Measurements from ENCODE around the gene CNST.
"Not testable (repeated sequence)": the region's sequence is repeated elsewhere in the genome, so short reads cannot be mapped to it uniquely, and the experiment has no call there.

CNST gene

DNA sequence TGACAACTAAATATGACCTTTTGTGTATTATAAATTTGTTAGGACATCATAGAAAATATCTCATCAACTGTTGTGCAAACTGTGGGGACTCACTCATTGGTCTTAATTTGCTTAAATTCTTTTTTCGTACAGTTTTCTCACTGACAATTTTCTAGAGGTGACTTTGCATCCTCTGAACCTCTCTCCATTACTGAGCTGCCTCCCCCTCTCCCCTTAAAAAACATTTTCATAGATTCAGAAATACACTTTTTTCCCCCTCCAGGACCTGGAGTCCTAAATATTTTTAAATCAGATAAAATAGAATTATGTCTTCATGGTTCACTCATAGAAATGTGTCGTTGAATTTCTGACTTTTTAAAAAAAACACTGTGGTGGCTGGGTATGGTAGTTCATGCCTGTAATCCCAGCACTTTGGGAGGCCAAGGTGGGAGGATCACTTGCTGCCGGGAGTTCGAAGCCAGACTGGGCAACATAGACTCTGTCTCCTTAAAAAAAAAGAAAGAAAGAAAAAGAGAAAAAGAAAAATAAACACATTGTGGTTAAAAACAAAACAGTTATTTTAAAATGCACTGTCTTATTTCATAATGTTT lies 1.5 kb downstream of the CNST start:
- H3K27me3 ChIP-seq (ENCODE audit: low read length): no peaks in the 10 kb centered on the region
- no peaks in the 10 kb centered on the region for H3K9me3 ChIP-seq (ENCODE audit: insufficient read depth, low read length)
- peaks cover 87% of the 10 kb centered on the region for H3K79me2 ChIP-seq (ENCODE audit: insufficient read depth, low read length)
- H3K9me2 ChIP-seq (replicated peaks; ENCODE audit: insufficient read depth, low read length): no peaks in the 10 kb centered on the region
- H3K36me3 ChIP-seq (ENCODE audit: low read length): 0 out of 2 replicates have a peak, but pooled peaks cover 3% of the 10 kb centered on the region
- TF ChIP-seq, protein P1, sequence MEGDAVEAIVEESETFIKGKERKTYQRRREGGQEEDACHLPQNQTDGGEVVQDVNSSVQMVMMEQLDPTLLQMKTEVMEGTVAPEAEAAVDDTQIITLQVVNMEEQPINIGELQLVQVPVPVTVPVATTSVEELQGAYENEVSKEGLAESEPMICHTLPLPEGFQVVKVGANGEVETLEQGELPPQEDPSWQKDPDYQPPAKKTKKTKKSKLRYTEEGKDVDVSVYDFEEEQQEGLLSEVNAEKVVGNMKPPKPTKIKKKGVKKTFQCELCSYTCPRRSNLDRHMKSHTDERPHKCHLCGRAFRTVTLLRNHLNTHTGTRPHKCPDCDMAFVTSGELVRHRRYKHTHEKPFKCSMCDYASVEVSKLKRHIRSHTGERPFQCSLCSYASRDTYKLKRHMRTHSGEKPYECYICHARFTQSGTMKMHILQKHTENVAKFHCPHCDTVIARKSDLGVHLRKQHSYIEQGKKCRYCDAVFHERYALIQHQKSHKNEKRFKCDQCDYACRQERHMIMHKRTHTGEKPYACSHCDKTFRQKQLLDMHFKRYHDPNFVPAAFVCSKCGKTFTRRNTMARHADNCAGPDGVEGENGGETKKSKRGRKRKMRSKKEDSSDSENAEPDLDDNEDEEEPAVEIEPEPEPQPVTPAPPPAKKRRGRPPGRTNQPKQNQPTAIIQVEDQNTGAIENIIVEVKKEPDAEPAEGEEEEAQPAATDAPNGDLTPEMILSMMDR (IDR thresholded peaks at IDR 0.05; ENCODE audit: insufficient read depth, low read length, poor library complexity, severe bottlenecking): no peak
- no peak for TF ChIP-seq EZH2phosphoT487 (conservative IDR thresholded peaks at IDR 0.05; ENCODE audit: low read length)
- H3K4me3 ChIP-seq (ENCODE audit: insufficient read depth, low read length, poor library complexity, severe bottlenecking): peak overlapping the region; percentile 99
- peaks cover 21% of the 10 kb centered on the region for H3F3A ChIP-seq (ENCODE audit: insufficient read depth)
- no peaks in the 10 kb centered on the region for H4K20me1 ChIP-seq (ENCODE audit: low read depth, low read length)
- H2AFZ ChIP-seq (ENCODE audit: low read depth, low read length, severe bottlenecking): peak overlapping the region; percentile 73
- H3K9ac ChIP-seq (ENCODE audit: low read length): peak overlapping the region; percentile 82
- peak overlapping the region; percentile 75; the same call in 1 of the 2 replicates for H3K27ac ChIP-seq (ENCODE audit: low read depth, low read length)
- peak overlapping the region; percentile 76 for H3K4me2 ChIP-seq (ENCODE audit: low read depth, low read length, poor library complexity, severe bottlenecking)

DNA sequence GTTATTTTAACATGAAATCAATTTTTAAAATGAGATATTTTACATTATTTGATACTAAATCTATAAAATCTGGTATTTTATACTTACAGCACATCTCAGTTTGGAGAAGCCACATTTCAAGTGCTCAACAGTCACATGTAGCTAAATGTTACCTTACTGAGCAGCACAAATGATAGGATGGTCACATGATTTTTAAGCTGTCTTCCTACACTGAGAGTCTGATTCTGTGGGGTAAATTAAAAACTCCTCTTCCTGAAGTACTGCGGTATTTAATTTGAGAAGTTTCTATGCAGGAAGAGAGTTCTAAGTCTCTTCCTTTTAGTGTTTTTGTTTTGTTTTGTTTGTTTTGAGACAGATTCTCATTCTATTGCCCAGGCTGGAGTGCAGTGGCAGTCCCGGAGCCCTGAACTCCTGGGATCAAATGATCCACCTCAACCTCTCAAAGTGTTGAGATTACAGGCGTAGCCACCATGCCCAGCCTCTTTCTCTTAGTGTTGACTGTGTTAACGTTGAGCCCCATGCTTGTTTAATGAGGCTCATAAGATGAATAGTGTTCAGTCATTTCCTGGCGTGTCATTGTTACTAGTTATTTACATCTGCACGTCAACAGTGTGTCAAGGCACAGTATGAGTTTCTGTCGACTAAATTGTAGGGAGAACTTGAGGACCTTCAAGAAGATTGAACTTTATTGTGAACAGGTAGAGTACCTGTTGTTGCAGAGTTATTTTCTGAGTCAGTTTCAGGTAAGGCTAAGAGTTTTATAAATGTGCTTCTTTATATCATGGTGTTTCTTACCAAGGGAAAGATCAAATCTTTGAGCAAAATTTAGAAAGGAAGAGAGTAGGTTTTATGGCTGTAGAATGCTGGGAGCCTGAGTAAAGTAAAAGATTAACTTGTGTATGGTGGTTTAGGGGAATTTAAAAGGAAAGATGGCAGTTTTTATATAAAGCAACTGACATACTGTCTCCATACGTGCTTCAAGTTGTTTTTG lies 3.3 kb downstream of the CNST start:
- peak overlapping the region; percentile 20 for H3K9ac ChIP-seq (ENCODE audit: low read length)
- peak overlapping the region; percentile 71 for H3K27ac ChIP-seq (ENCODE audit: low read depth, low read length)
- TF ChIP-seq, protein P1 (IDR thresholded peaks at IDR 0.05; ENCODE audit: insufficient read depth, low read length, poor library complexity, severe bottlenecking): no peak
- no peak for TF ChIP-seq EZH2phosphoT487 (conservative IDR thresholded peaks at IDR 0.05; ENCODE audit: low read length)
- H2AFZ ChIP-seq (ENCODE audit: low read depth, low read length, severe bottlenecking): no peak overlapping the region
- H3F3A ChIP-seq (ENCODE audit: insufficient read depth): peaks cover 24% of the 10 kb centered on the region
- no peaks in the 10 kb centered on the region for H3K9me2 ChIP-seq (replicated peaks; ENCODE audit: insufficient read depth, low read length)
- H3K4me2 ChIP-seq (ENCODE audit: low read depth, low read length, poor library complexity, severe bottlenecking): peak overlapping the region; percentile 76
- peaks cover 94% of the 10 kb centered on the region for H3K79me2 ChIP-seq (ENCODE audit: insufficient read depth, low read length)
- H3K4me3 ChIP-seq (ENCODE audit: insufficient read depth, low read length, poor library complexity, severe bottlenecking): peak overlapping the region; percentile 37
- no peaks in the 10 kb centered on the region for H4K20me1 ChIP-seq (ENCODE audit: low read depth, low read length)
- 0 out of 2 replicates have a peak, but pooled peaks cover 3% of the 10 kb centered on the region for H3K36me3 ChIP-seq (ENCODE audit: low read length)
- no peaks in the 10 kb centered on the region for H3K27me3 ChIP-seq (ENCODE audit: low read length)
- no peaks in the 10 kb centered on the region for H3K9me3 ChIP-seq (ENCODE audit: insufficient read depth, low read length)

DNA sequence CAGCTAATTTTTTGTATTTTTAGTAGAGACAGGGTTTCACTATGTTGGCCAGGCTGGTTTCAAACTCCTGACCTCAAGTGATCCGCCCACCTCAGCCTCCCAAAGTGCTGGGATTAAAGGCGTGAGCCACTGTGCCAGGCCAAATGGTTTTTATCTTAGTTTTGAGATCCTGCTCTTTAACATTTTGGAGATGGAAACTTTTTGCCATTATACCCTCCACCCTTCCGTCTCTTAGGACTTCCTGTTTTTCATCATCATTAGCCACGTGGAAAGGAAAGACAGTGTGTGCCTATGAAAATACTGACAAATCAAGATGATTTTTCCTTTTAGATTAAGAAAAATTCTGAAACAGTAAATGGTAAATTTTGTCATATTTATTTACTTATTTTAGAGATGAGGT lies 5.1 kb downstream of the CNST start:
- not testable (repeated sequence) for H3K9ac ChIP-seq (ENCODE audit: low read length); H4K20me1 ChIP-seq (ENCODE audit: low read depth, low read length); H3K27me3 ChIP-seq (ENCODE audit: low read length); H3K9me2 ChIP-seq (replicated peaks; ENCODE audit: insufficient read depth, low read length); H3K9me3 ChIP-seq (ENCODE audit: insufficient read depth, low read length); H3K36me3 ChIP-seq (ENCODE audit: low read length)
- Histone ChIP-seq H3K4me2 (ENCODE audit: low read depth, low read length, poor library complexity, severe bottlenecking) (peak overlapping the region; percentile 76), H2AFZ (ENCODE audit: low read depth, low read length, severe bottlenecking) (peak overlapping the region; percentile 27), H3K79me2 (ENCODE audit: insufficient read depth, low read length) (peaks cover 94% of the 10 kb centered on the region), H3K4me3 (ENCODE audit: insufficient read depth, low read length, poor library complexity, severe bottlenecking) (peak overlapping the region; percentile 2), H3K27ac (ENCODE audit: low read depth, low read length) (peak overlapping the region; percentile 71; the same call in 1 of the 2 replicates), H3F3A (ENCODE audit: insufficient read depth) (peaks cover 24% of the 10 kb centered on the region)

Data from SU-DHL-6 (cell line).